Activated naive CD8-positive, alpha-beta T cell treated with anti-CD3 and anti-CD28 coated beads, Interleukin-2, amount 10 ng/mL, durations not matched to agents 7 days and 5 days (primary cell): ENCODE measurements around the gene CEP112. TPM values are rescaled to one million over a fixed set of nuclear protein-coding genes. Genes with fewer than 3 reads are reported as not detected.

Experiments used
- ATAC-seq: fragments of 150-1000 bp; cut with Tn5 transposase; one replicate; pipeline ENCODE4 v1.10.0; 2021; ENCODE audit warnings: low read depth, moderate library complexity
- POLR2A ChIA-PET: fragments of 350-600 bp; sonication (Branson Sonifier 250); formaldehyde crosslinking; loops from one replicate; lab custom pipeline; 2021; ENCODE audit warnings: antibody characterized with exemption; lab: Charles Lee
- DNase-seq: peaks from one replicate; pipeline ENCODE4 v3.0.0; 2021
- H3K27ac Mint-ChIP-seq: one replicate; pipeline ENCODE4 v1.8.0; 2022; ENCODE audit warnings: mild to moderate bottlenecking, mixed read lengths
- H3K27me3 Mint-ChIP-seq: one replicate; pipeline ENCODE4 v1.8.0; 2022; ENCODE audit warnings: mild to moderate bottlenecking, moderate library complexity, mixed read lengths
- H3K36me3 Mint-ChIP-seq: one replicate; pipeline ENCODE4 v1.8.0; 2021; ENCODE audit warnings: mild to moderate bottlenecking, mixed read lengths
- H3K4me1 Mint-ChIP-seq: one replicate; pipeline ENCODE4 v1.8.0; 2021; ENCODE audit warnings: mixed read lengths
- H3K4me3 Mint-ChIP-seq: one replicate; pipeline ENCODE4 v1.8.0; 2022; ENCODE audit warnings: mild to moderate bottlenecking, moderate library complexity, mixed read lengths
- H3K9me3 Mint-ChIP-seq: one replicate; pipeline ENCODE4 v1.8.0; 2021; ENCODE audit warnings: mixed read lengths
- total RNA-seq, 2 experiments: library from RNA; stranded (reverse); gene quantifications; one replicate each; pipeline ENCODE4 v1.2.3, GENCODE V29; 2021

Gene CEP112
- total RNA-seq, 2 experiments from 2014 or later = 2.1 to 3.8 TPM

GRCh38 chr17:66056148-66056547 lies 135.8 kb downstream of the CEP112 start:
- Mint-ChIP-seq H3K4me3 (no peak overlapping the region), H3K36me3 (peaks cover 1% of the 10 kb centered on the region), H3K9me3 (peaks cover 6% of the 10 kb centered on the region), H3K27ac (no peak overlapping the region), H3K4me1 (no peaks in the 10 kb centered on the region), H3K27me3 (no peaks in the 10 kb centered on the region)
- ATAC-seq (no peak), DNase-seq (no peak)
- POLR2A ChIA-PET = no interaction called here

GRCh38 chr17:66054242-66054641 lies 137.7 kb downstream of the CEP112 start:
- peaks cover 3% of the 10 kb centered on the region for H3K36me3 Mint-ChIP-seq
- H3K4me3 Mint-ChIP-seq = no peak overlapping the region
- no peak overlapping the region for H3K27ac Mint-ChIP-seq
- ATAC-seq (no peak), DNase-seq (no peak)
- H3K27me3 Mint-ChIP-seq = no peaks in the 10 kb centered on the region
- POLR2A ChIA-PET = no interaction called here
- no peaks in the 10 kb centered on the region for H3K4me1 Mint-ChIP-seq
- peaks cover 5% of the 10 kb centered on the region for H3K9me3 Mint-ChIP-seq

GRCh38 chr17:66044083-66044482 lies 147.8 kb downstream of the CEP112 start:
- DNase-seq (no peak), ATAC-seq (no peak)
- POLR2A ChIA-PET = no interaction called here
- Mint-ChIP-seq H3K4me3 (no peak overlapping the region), H3K36me3 (no peaks in the 10 kb centered on the region), H3K9me3 (no peaks in the 10 kb centered on the region), H3K27ac (no peak overlapping the region), H3K4me1 (no peaks in the 10 kb centered on the region), H3K27me3 (no peaks in the 10 kb centered on the region)

GRCh38 chr17:66043419-66043818 lies 148.5 kb downstream of the CEP112 start:
- Mint-ChIP-seq H3K4me1 (no peaks in the 10 kb centered on the region), H3K27me3 (no peaks in the 10 kb centered on the region), H3K27ac (no peak overlapping the region), H3K9me3 (no peaks in the 10 kb centered on the region), H3K4me3 (no peak overlapping the region), H3K36me3 (no peaks in the 10 kb centered on the region)
- ATAC-seq (no peak), DNase-seq (no peak)
- POLR2A ChIA-PET = no interaction called here

GRCh38 chr17:66040402-66040801 lies 151.5 kb downstream of the CEP112 start:
- H3K27ac Mint-ChIP-seq = no peak overlapping the region
- H3K4me1 Mint-ChIP-seq = no peaks in the 10 kb centered on the region
- no peaks in the 10 kb centered on the region for H3K9me3 Mint-ChIP-seq
- POLR2A ChIA-PET = no interaction called here
- H3K27me3 Mint-ChIP-seq = no peaks in the 10 kb centered on the region
- DNase-seq (no peak), ATAC-seq (no peak)
- H3K4me3 Mint-ChIP-seq = no peak overlapping the region
- no peaks in the 10 kb centered on the region for H3K36me3 Mint-ChIP-seq

GRCh38 chr17:66038125-66038524 lies 153.8 kb downstream of the CEP112 start:
- H3K36me3 Mint-ChIP-seq = no peaks in the 10 kb centered on the region
- H3K4me3 Mint-ChIP-seq = no peak overlapping the region
- no peak overlapping the region for H3K27ac Mint-ChIP-seq
- POLR2A ChIA-PET = no interaction called here
- no peaks in the 10 kb centered on the region for H3K27me3 Mint-ChIP-seq
- H3K4me1 Mint-ChIP-seq = no peaks in the 10 kb centered on the region
- peaks cover 1% of the 10 kb centered on the region for H3K9me3 Mint-ChIP-seq
- no peak for ATAC-seq
- no peak for DNase-seq

- no peak for DNase-seq
- H3K27me3 Mint-ChIP-seq = no peaks in the 10 kb centered on the region
- H3K4me3 Mint-ChIP-seq = no peak overlapping the region
- peaks cover 1% of the 10 kb centered on the region for H3K9me3 Mint-ChIP-seq
- H3K27ac Mint-ChIP-seq = no peak overlapping the region
- H3K36me3 Mint-ChIP-seq = no peaks in the 10 kb centered on the region
- no peak for ATAC-seq
- no peaks in the 10 kb centered on the region for H3K4me1 Mint-ChIP-seq
- POLR2A ChIA-PET = no interaction called here
Observed at GRCh38 chr17:66037221-66037620, 154.7 kb downstream of the CEP112 start.

GRCh38 chr17:66032082-66032712 lies 159.7 kb downstream of the CEP112 start:
- DNase-seq = no peak
- H3K9me3 Mint-ChIP-seq = peaks cover 1% of the 10 kb centered on the region

GRCh38 chr17:66025551-66025950 lies 166.4 kb downstream of the CEP112 start:
- Mint-ChIP-seq H3K27ac (no peak overlapping the region), H3K27me3 (no peaks in the 10 kb centered on the region), H3K9me3 (peaks cover 13% of the 10 kb centered on the region), H3K36me3 (no peaks in the 10 kb centered on the region), H3K4me3 (no peak overlapping the region), H3K4me1 (no peaks in the 10 kb centered on the region)
- POLR2A ChIA-PET = no interaction called here
- ATAC-seq (no peak), DNase-seq (no peak)

More at GRCh38 chr17:66032082-66032712, 159.7 kb downstream of the CEP112 start:
- H3K27ac Mint-ChIP-seq = no peak overlapping the region
- no peaks in the 10 kb centered on the region for H3K36me3 Mint-ChIP-seq
- POLR2A ChIA-PET = no interaction called here
- H3K4me3 Mint-ChIP-seq = no peak overlapping the region
- H3K4me1 Mint-ChIP-seq = no peaks in the 10 kb centered on the region
- ATAC-seq = no peak
- H3K27me3 Mint-ChIP-seq = peaks cover 2% of the 10 kb centered on the region

- DNase-seq = no peak
- H3K27ac Mint-ChIP-seq = no peak overlapping the region
- no peak overlapping the region for H3K4me3 Mint-ChIP-seq
Observed at GRCh38 chr17:66021757-66022156, 170.2 kb downstream of the CEP112 start.

GRCh38 chr17:66018786-66019185 lies 173.1 kb downstream of the CEP112 start:
- H3K27ac Mint-ChIP-seq = no peak overlapping the region
- H3K4me3 Mint-ChIP-seq = no peak overlapping the region
- ATAC-seq (no peak), DNase-seq (no peak)
- POLR2A ChIA-PET = no interaction called here
- no peaks in the 10 kb centered on the region for H3K27me3 Mint-ChIP-seq
- H3K36me3 Mint-ChIP-seq = no peaks in the 10 kb centered on the region
- H3K9me3 Mint-ChIP-seq = peaks cover 7% of the 10 kb centered on the region
- H3K4me1 Mint-ChIP-seq = no peaks in the 10 kb centered on the region

More at GRCh38 chr17:66021757-66022156, 170.2 kb downstream of the CEP112 start:
- Mint-ChIP-seq H3K27me3 (no peaks in the 10 kb centered on the region), H3K36me3 (no peaks in the 10 kb centered on the region), H3K4me1 (no peaks in the 10 kb centered on the region), H3K9me3 (peaks cover 13% of the 10 kb centered on the region)
- no peak for ATAC-seq
- POLR2A ChIA-PET = no interaction called here

GRCh38 chr17:66016231-66016630 lies 175.7 kb downstream of the CEP112 start:
- Mint-ChIP-seq H3K9me3 (no peaks in the 10 kb centered on the region), H3K36me3 (no peaks in the 10 kb centered on the region), H3K4me3 (no peak overlapping the region), H3K27ac (no peak overlapping the region), H3K4me1 (no peaks in the 10 kb centered on the region), H3K27me3 (peaks cover 5% of the 10 kb centered on the region)
- DNase-seq = no peak
- POLR2A ChIA-PET = no interaction called here
- ATAC-seq = no peak

GRCh38 chr17:66008680-66009079 lies 183.3 kb downstream of the CEP112 start:
- Mint-ChIP-seq H3K4me1 (no peaks in the 10 kb centered on the region), H3K27me3 (peaks cover 7% of the 10 kb centered on the region), H3K36me3 (no peaks in the 10 kb centered on the region), H3K4me3 (no peak overlapping the region), H3K9me3 (peaks cover 2% of the 10 kb centered on the region), H3K27ac (no peak overlapping the region)
- ATAC-seq = no peak
- POLR2A ChIA-PET = no interaction called here
- no peak for DNase-seq

- Mint-ChIP-seq H3K4me3 (no peak overlapping the region), H3K4me1 (no peaks in the 10 kb centered on the region), H3K36me3 (no peaks in the 10 kb centered on the region), H3K9me3 (peaks cover 2% of the 10 kb centered on the region), H3K27ac (no peak overlapping the region), H3K27me3 (peaks cover 5% of the 10 kb centered on the region)
- ATAC-seq = no peak
- no peak for DNase-seq
- POLR2A ChIA-PET = no interaction called here
Observed at GRCh38 chr17:66006654-66007053, 185.3 kb downstream of the CEP112 start.
